GM21576 (cell line): ENCODE data around the gene PRRX2.
"Not testable (repeated sequence)": the region's sequence is repeated elsewhere in the genome, so short reads cannot be mapped to it uniquely, and the experiment has no call there.

Source experiments
- ATAC-seq: cut with Tn5 transposase; IDR thresholded peaks from one replicate; pipeline ENCODE4 v1.9.1; 2021; ENCODE audit warnings: mild to moderate bottlenecking, moderate library complexity; ENCODE audit not compliant: unreplicated experiment

PRRX2 gene

GRCh38 chr9:129653823-129654553, 11.5 kb upstream of the PRRX2 start:
- no peak for ATAC-seq

DNA sequence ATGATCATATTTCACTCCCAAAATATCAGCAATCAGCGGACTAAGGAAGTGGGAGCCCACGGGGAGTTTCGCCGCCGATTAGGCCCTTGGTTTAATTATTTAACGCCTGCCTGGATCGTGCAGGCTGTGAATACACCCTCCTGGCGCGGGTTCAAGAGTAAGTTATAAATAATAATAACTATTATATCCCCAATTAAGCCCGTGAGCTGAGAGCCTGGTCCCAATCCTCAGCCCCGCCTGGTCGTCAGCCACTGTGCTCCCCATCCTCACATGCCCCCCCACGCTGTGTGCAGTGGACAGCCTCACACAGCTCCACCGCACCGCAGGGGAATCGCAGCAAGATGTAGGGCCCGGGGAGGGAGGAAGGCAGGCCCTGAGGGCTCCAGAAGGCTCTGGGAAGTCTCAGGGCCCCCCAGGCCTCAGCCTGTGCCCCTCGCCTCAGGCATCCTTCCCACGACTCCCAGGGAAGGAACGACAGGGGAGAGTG, 10.8 kb upstream of the PRRX2 start:
- ATAC-seq: no peak

DNA sequence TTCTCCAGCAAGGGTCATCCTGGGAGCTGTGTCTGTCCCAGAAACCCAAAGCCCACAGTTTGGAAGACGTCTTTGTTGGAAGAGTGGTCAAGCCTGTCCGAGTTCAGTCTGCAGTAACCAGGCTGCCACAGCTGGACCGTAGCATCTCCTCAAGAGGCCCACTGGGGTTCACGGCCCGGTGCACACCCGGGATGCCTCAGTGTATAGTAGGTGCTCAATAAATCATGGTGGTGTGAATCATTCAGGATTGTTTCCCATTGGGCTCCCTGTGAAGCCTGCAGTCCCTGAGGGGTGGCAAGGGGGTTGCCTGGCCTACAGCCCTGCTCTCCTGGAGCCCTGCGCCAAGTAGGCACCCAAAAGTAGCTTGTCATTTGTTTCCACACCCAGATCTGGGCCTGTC, 10.3 kb upstream of the PRRX2 start:
- no peak for ATAC-seq

- no peak for ATAC-seq
These were observed 9.8 kb upstream of the PRRX2 start for GRCh38 chr9:129655696-129656095.

GRCh38 chr9:129656795-129657390, 8.6 kb upstream of the PRRX2 start:
- no peak for ATAC-seq

GRCh38 chr9:129661029-129661428, 4.4 kb upstream of the PRRX2 start:
- ATAC-seq: no peak

GRCh38 chr9:129662239-129662638, 3.2 kb upstream of the PRRX2 start:
- ATAC-seq: not testable (repeated sequence)

DNA sequence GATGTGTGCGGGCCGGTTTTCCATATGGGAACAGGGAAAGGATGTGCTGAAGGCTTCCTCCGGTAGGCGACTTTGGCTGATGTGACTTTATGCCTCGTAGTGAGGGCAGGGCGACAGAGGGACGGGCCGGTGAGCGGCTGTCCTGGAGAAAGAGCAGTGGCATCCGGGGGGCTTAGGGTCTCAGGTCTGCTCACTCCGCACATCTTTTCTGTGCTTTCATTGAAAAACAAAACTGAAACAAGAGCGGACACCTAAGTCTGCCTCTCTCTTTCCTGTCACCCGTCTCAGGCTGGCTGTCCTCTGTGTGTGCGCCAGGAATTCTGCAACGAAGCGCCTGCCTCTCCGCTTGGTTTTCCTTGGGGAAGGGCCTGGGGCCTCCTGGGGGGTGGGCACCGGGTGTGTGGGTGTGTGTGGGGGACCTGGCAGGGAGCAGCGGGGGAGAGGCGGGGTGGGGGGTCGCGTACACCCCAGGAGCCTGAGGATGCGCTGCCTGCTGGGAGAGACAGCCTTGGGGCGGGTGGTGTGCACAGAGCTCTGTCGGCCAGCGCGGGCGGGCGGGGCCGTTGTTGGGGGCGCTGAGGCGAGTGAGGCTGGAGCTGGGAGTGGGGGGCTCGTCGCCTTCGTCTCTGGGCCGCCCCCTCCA, 580 bp upstream of the PRRX2 start:
- no peak for ATAC-seq

DNA sequence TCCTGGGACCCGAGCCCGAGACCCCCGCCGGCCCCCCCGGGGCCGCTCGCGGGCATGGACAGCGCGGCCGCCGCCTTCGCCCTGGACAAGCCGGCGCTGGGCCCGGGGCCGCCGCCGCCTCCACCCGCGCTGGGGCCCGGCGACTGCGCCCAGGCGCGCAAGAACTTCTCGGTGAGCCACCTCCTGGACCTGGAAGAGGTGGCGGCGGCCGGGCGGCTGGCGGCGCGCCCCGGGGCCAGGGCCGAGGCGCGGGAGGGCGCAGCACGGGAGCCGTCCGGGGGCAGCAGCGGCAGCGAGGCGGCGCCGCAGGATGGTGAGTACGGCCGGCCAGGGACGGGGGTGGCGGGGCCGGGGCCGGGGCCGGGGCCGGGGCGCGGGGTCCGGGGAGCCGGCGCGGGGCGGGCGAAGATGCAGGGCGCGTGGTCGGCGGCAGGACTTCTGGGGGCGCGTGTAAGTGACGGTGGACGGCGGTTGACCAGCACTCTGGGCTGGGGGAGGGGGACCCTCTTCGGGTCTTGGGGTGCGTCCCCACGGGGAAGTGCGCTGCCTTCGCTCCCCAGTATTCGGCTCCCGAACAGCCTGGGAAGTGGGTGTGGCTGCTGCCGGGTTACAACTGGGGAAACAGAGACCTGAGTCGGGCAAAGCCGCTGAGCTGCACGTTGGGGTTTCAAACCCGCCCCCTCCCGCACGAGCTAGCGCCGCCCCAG, 520 bp downstream of the PRRX2 start:
- no peak for ATAC-seq

GRCh38 chr9:129666575-129666974, 1.1 kb downstream of the PRRX2 start:
- ATAC-seq: no peak

DNA sequence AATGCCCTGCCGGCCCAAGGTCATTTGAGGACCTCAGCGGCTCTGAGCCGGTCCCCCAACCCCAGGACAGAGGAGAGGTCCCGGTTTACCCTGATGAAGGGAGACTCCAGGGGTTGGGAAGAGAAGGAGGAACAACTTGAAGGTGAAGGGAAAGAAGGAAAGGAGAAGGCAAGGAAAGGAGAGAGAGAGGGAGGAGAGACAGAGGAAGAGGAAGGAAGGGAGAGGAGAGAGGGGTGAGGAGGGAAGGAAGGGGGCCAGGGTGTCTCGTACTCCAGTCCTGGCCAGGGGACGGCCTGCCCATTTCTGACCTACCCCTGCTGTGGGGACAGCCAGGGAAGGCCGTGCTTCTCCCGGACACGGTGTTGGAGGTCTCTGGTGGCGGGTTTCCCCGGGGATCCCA, 1.9 kb downstream of the PRRX2 start:
- no peak for ATAC-seq

GRCh38 chr9:129667850-129668249, 2.4 kb downstream of the PRRX2 start:
- ATAC-seq: no peak

DNA sequence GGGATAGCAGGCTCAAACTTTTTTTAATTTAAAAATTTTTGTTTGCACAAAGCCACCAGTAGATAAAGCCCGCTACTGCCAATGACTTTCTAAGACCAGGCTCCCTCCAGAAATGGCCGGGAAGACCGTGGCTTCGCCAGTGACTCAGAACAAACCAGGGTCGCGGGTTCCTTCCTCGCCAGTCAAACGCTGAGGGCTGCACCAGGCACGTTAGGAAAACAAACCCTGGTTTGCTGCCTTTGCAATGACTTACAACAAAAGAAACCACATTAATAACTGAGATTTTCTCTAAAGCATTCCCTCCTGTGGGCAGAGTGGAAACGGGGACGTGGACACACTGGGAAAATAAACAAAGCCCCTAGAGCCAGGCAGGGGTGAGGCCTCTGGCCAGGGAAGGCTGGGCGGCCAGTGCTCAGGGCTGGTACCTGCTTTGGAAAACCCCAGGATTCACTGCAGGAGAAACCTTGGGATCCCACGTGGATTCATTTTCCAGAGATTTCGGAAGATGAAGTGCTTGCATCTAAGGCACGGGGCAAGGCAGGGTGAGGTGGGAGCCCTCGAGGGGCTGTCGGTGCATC, 3.8 kb downstream of the PRRX2 start:
- no peak for ATAC-seq

DNA sequence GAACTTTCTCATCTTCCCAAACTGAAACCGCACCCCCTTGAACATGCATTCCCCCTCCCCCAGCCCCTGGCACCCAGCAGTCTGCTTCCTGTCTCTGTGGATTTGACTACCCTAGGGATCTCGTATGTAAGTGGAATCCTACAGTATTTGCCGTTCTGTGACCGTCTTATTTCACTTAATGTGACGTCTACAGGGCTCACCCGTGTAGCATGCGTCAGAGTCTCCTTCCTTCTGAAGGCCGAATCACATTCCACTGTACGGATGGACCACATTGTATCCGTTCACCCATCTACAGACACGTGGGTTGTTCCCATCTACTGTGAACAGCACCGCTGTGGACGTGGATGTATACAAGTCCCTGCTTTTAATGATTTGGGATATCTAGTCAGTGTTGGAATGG, 4.5 kb downstream of the PRRX2 start:
- ATAC-seq: no peak

GRCh38 chr9:129671065-129671464, 5.6 kb downstream of the PRRX2 start:
- ATAC-seq: no peak

- ATAC-seq: no peak
These were observed 6.1 kb downstream of the PRRX2 start for GRCh38 chr9:129671519-129671918.

- no peak for ATAC-seq
These were observed 7.3 kb downstream of the PRRX2 start for GRCh38 chr9:129672702-129673101.

- no peak for ATAC-seq
These were observed 8.2 kb downstream of the PRRX2 start for GRCh38 chr9:129673602-129674001.

DNA sequence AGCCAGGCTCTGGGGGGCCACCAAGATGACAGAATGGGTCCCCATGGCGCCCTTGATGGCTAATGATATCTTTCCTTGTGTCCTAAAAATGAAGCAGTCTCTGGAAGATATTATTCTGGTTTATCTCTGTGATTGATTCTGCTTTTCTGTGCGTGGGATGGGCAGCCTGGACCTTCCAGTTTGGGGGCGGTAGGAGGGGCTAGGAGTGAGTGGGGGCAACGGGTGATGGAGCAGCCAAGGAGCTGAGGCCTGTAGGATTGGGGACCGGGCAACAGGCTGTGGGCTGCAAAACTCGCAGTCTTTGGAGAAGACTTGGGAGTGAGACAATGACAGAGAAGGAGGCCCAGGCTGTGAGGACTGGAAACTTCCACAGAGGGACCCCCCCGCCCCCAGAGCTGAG, 8.8 kb downstream of the PRRX2 start:
- ATAC-seq: no peak

DNA sequence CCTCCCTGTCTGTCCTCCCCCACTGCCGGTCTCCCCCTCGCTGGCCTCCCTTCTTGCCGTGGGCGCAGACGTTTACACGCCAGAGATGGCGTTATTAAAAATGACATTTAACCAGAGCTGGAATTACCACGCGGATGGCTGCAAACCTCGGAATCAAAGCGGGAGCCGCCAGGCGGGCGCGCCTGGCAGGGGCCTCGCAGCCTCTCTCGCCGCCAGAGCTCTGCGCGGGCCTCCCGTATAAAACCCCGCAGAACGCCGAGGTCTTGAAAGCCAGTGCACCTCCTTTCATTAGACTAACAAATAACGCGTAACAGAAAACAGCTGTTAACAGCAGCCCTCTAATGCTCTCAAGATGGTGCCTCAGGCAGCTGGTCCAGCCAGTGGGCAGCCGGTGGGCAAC, 10.2 kb downstream of the PRRX2 start:
- no peak for ATAC-seq

DNA sequence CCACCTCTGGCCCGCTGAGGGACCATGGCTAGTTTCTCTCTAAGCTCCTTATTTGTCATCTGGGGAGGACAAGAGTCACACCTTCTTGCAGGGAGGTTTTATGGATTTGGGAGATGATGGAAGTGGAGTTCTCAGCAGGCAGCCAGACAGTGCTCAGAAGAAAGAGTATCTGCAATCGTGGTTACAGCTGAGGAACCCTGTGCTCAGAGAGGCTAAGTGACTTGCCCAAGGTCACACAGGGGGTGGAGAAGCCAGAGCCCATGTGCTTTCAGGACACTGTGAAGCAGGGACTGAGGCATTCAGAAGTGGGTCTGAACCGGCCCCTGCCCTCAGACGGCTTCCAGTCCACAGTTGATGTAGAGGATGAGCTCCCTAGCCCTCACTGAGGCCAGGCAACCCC, 10.8 kb downstream of the PRRX2 start:
- no peak for ATAC-seq
